H1 (cell line): ENCODE data around the gene STAG2. TPM values are rescaled to one million over a fixed set of nuclear protein-coding genes. Genes with fewer than 3 reads are reported as not detected.

Source experiments
- CTCF ChIA-PET: fragments of 300-600 bp; sonication (Branson Sonifier 250); formaldehyde crosslinking; loops from one replicate; lab custom pipeline; 2021; ENCODE audit not compliant: partially characterized antibody; lab: Charles Lee
- POLR2A ChIA-PET: fragments of 300-600 bp; sonication (Branson Sonifier 250); formaldehyde crosslinking; loops from one replicate; lab custom pipeline; 2021; ENCODE audit warnings: inconsistent platforms; ENCODE audit not compliant: partially characterized antibody; lab: Charles Lee
- DNase-seq, 2 experiments: peaks; one replicate each; pipeline versions ENCODE4 v3.0.0 to v3.0.0-alpha.2; 2010 to 2022; ENCODE audit warnings: low spot score in 2 of 2, low read depth in 1 of 2, mixed read lengths in 1 of 2
- FAIRE-seq: peaks from 2 replicates; lab custom pipeline; 2011; peaks lifted over from hg19 to GRCh38; lab: Jason Lieb, UNC
- H2AFZ ChIP-seq: 2 replicates; pipeline ENCODE4 v1.8.1; 2012; ENCODE audit warnings: low read length, inconsistent platforms
- H2AK5ac ChIP-seq: 2 replicates; pipeline ENCODE4 v1.6.1; 2013; ENCODE audit warnings: low read depth, low read length
- H2BK120ac ChIP-seq: replicated peaks from 2 replicates; pipeline ENCODE3; 2013; ENCODE audit warnings: low read depth, low read length, inconsistent platforms
- H2BK12ac ChIP-seq: 2 replicates; pipeline ENCODE4 v1.6.1; 2013; ENCODE audit warnings: low read depth, low read length
- H2BK15ac ChIP-seq: 2 replicates; pipeline ENCODE4 v1.6.1; 2013; ENCODE audit warnings: low read length
- H2BK20ac ChIP-seq: 2 replicates; pipeline ENCODE4 v1.6.1; 2013; ENCODE audit warnings: low read length
- H2BK5ac ChIP-seq: 2 replicates; pipeline ENCODE4 v1.6.1; 2013; ENCODE audit warnings: low read depth, low read length
- H3K14ac ChIP-seq: 2 replicates; pipeline ENCODE4 v1.6.1; 2013; ENCODE audit warnings: inconsistent platforms; ENCODE audit not compliant: insufficient read length
- H3K18ac ChIP-seq: 2 replicates; pipeline ENCODE4 v1.6.1; 2013; ENCODE audit warnings: low read length; ENCODE audit errors: extremely low read depth
- H3K23ac ChIP-seq: 2 replicates; pipeline ENCODE4 v1.6.1; 2013; ENCODE audit warnings: inconsistent platforms; ENCODE audit not compliant: insufficient read length
- H3K23me2 ChIP-seq: 2 replicates; pipeline ENCODE4 v1.6.1; 2013; ENCODE audit warnings: low read depth, low read length
- H3K27ac ChIP-seq: 2 replicates; pipeline ENCODE4 v1.6.1; 2011; ENCODE audit warnings: low read depth, low read length, inconsistent platforms
- H3K27me3 ChIP-seq, 4 experiments: replicated peaks in 1 of 4; 1 replicate in 1 of 4; 2 replicates in 3 of 4; pipeline versions ENCODE4 v1.6.1 to v1.8.1; 2011 to 2013; ENCODE audit warnings: low read length in 3 of 4, mild to moderate bottlenecking in 3 of 4, inconsistent platforms in 2 of 4, mixed read lengths in 2 of 4, moderate library complexity in 1 of 4; ENCODE audit not compliant: control insufficient read depth in 3 of 4, insufficient read depth in 3 of 4; ENCODE audit errors: extremely low read depth in 1 of 4
- H3K36me3 ChIP-seq, 4 experiments: 2 replicates each; pipeline versions ENCODE4 v1.6.1 to v1.8.1; 2011 to 2013; ENCODE audit warnings: mild to moderate bottlenecking in 4 of 4, low read length in 3 of 4, moderate library complexity in 2 of 4, control low read depth in 1 of 4, inconsistent platforms in 1 of 4; ENCODE audit not compliant: insufficient read depth in 4 of 4, control insufficient read depth in 2 of 4
- H3K4ac ChIP-seq: replicated peaks from 2 replicates; pipeline ENCODE3; 2013; ENCODE audit warnings: low read length, low read depth, mixed read lengths, inconsistent platforms; ENCODE audit not compliant: insufficient read length
- H3K4me1 ChIP-seq, 4 experiments: replicated peaks in 1 of 4; 1 replicate in 1 of 4; 2 replicates in 3 of 4; pipeline versions ENCODE4 v1.6.1 to v1.8.1; 2011 to 2013; ENCODE audit warnings: low read length in 3 of 4, inconsistent platforms in 2 of 4, mixed read lengths in 1 of 4; ENCODE audit not compliant: insufficient read depth in 4 of 4, control insufficient read depth in 3 of 4
- H3K4me2 ChIP-seq, 2 experiments: 2 replicates each; pipeline versions ENCODE4 v1.6.1 to v1.8.1; 2011 to 2013; ENCODE audit warnings: low read depth in 2 of 2, low read length in 2 of 2, control low read depth in 1 of 2, inconsistent platforms in 1 of 2, mild to moderate bottlenecking in 1 of 2; ENCODE audit not compliant: insufficient read depth in 1 of 2
- H3K4me3 ChIP-seq, 4 experiments: fragments of 200-600, 300-600 bp in 1 of 4; sonication (generic), shearing (Covaris generic), sonication (Bioruptor Twin) in 1 of 4; 2 replicates each; pipeline versions ENCODE4 v1.5.1 to v1.8.1; 2011 to 2016; ENCODE audit warnings: low read length in 4 of 4, low read depth in 3 of 4, control low read depth in 2 of 4, inconsistent platforms in 2 of 4, mild to moderate bottlenecking in 2 of 4, mixed read lengths in 1 of 4, moderate library complexity in 1 of 4; ENCODE audit not compliant: insufficient read depth in 2 of 4; ENCODE audit errors: extremely low read depth in 1 of 4
- H3K56ac ChIP-seq: replicated peaks from 2 replicates; pipeline ENCODE3; 2013; ENCODE audit warnings: low read depth, mild to moderate bottlenecking, mixed read lengths, low read length, inconsistent platforms; ENCODE audit not compliant: insufficient read length
- H3K79me1 ChIP-seq: 2 replicates; pipeline ENCODE4 v1.6.1; 2013; ENCODE audit warnings: low read depth, low read length, control low read depth
- H3K79me2 ChIP-seq, 2 experiments: 2 replicates each; pipeline versions ENCODE4 v1.6.1 to v1.8.1; 2012 to 2013; ENCODE audit warnings: low read length in 2 of 2, mild to moderate bottlenecking in 2 of 2, inconsistent platforms in 1 of 2; ENCODE audit not compliant: insufficient read depth in 2 of 2, control insufficient read depth in 1 of 2
- H3K9ac ChIP-seq, 4 experiments: replicated peaks in 1 of 4; 1 replicate in 1 of 4; 2 replicates in 3 of 4; pipeline versions ENCODE4 v1.6.1 to v1.8.1; 2011 to 2013; ENCODE audit warnings: low read depth in 3 of 4, low read length in 3 of 4, control low read depth in 2 of 4, mild to moderate bottlenecking in 2 of 4, moderate library complexity in 2 of 4, inconsistent platforms in 1 of 4; ENCODE audit errors: extremely low read depth in 1 of 4
- H3K9me3 ChIP-seq, 2 experiments: 2 replicates each; pipeline versions ENCODE4 v1.6.1 to v1.8.1; 2012 to 2013; ENCODE audit warnings: mild to moderate bottlenecking in 2 of 2, moderate library complexity in 2 of 2, control low read depth in 1 of 2, inconsistent platforms in 1 of 2, low read depth in 1 of 2, low read length in 1 of 2, mixed read lengths in 1 of 2; ENCODE audit not compliant: insufficient read depth in 2 of 2
- H4K20me1 ChIP-seq, 2 experiments: replicated peaks in 1 of 2; 2 replicates each; pipeline versions ENCODE3 to v1.8.1; 2011 to 2013; ENCODE audit warnings: inconsistent platforms in 2 of 2, low read length in 2 of 2, mild to moderate bottlenecking in 1 of 2; ENCODE audit not compliant: insufficient read depth in 2 of 2, control insufficient read depth in 1 of 2
- H4K5ac ChIP-seq: 2 replicates; pipeline ENCODE4 v1.6.1; 2013; ENCODE audit warnings: low read length, low read depth, mixed read lengths, inconsistent platforms; ENCODE audit not compliant: insufficient read length
- H4K8ac ChIP-seq: 2 replicates; pipeline ENCODE4 v1.8.0; 2013; ENCODE audit warnings: mild to moderate bottlenecking, moderate library complexity, low read length, inconsistent platforms; ENCODE audit not compliant: insufficient read depth; ENCODE audit errors: extremely low read depth
- H4K91ac ChIP-seq: replicated peaks from 2 replicates; pipeline ENCODE3; 2013; ENCODE audit warnings: low read length, mixed read lengths, inconsistent platforms; ENCODE audit not compliant: insufficient read length
- E2F6 ChIP-seq: IDR thresholded peaks from 2 replicates; pipeline ENCODE4 v1.6.1; 2012; ENCODE audit warnings: inconsistent platforms
- EZH2 ChIP-seq: fragments of 200-600 bp; sonication (generic); IDR thresholded peaks from 2 replicates; pipeline ENCODE4 v1.7.1; 2012; ENCODE audit warnings: low read depth, mild to moderate bottlenecking, moderate library complexity, low read length, inconsistent platforms; ENCODE audit not compliant: severe bottlenecking
- NANOG ChIP-seq: IDR thresholded peaks from 2 replicates; pipeline ENCODE4 v1.6.1; 2011; ENCODE audit warnings: low read length, low read depth, mild to moderate bottlenecking, inconsistent platforms; ENCODE audit not compliant: insufficient read depth, poor library complexity, severe bottlenecking
- POLR2A ChIP-seq, 2 experiments: IDR thresholded peaks; 1 replicate in 1 of 2; 2 replicates in 1 of 2; pipeline ENCODE4 v1.6.1; 2011; ENCODE audit warnings: low read depth in 2 of 2, low read length in 2 of 2, mild to moderate bottlenecking in 2 of 2; ENCODE audit errors: control extremely low read depth in 1 of 2
- SIN3A ChIP-seq, 2 experiments: IDR thresholded peaks in 1 of 2; conservative IDR thresholded peaks in 1 of 2; 2 replicates each; pipeline ENCODE4 v1.6.1; 2011 to 2012; ENCODE audit warnings: low read length in 2 of 2, improper control_type of control experiment in 1 of 2, low read depth in 1 of 2, mild to moderate bottlenecking in 1 of 2
- WGBS, 2 experiments: shearing (Covaris generic) in 1 of 2; methylation state at CpG; one replicate each; pipeline versions ENCODE4 v1.1.6 to v1.1.7; 2013 to 2015; ENCODE audit warnings: low lambda C conversion rate in 2 of 2, mixed read lengths in 2 of 2, inconsistent platforms in 1 of 2, low coverage in 1 of 2, missing lambda C conversion rate in 1 of 2; ENCODE audit not compliant: insufficient replicate concordance in 2 of 2, insufficient coverage in 1 of 2, insufficient read length in 1 of 2; ENCODE audit errors: extremely low coverage in 1 of 2, missing lambda C conversion rate in 1 of 2; 5-methylcytosine and 5-hydroxymethylcytosine counted together
- polyA plus RNA-seq, 7 experiments: library from polyadenylated mRNA; depleted of rRNA in 3 of 7; stranded (reverse) in 5 of 7; unstranded in 2 of 7; fragments of >200 nt in 5 of 7; fragments of 200-250 nt in 2 of 7; gene quantifications; 1 replicate in 5 of 7; 2 replicates in 1 of 7; 4 replicates in 1 of 7; pipeline versions ENCODE4 v1.2.1 to v1.2.3, GENCODE V29; 2011 to 2013; ENCODE audit warnings: missing spikeins in 2 of 7, mixed read lengths in 2 of 7
- total RNA-seq: library from RNA; stranded (reverse); fragmentation: NEBNext Ultra II Directional; extraction: Animal tissue kit (Norgen Biotek cat#: 25700); gene quantifications from 2 replicates; pipeline ENCODE4 v1.2.1, GENCODE V29; 2021

Gene STAG2
- total and polyA plus RNA-seq, 2 of the 8 experiments (the other 6 are each of a cell fraction or from before 2014, with no cell fraction given) = 20.3 to 94.9 TPM

GRCh38 chrX:124097116-124097515, 135.6 kb downstream of the STAG2 start:
- Histone ChIP-seq H2BK15ac (no peak overlapping the region), H3K79me1 (no peaks in the 10 kb centered on the region), H2AK5ac (no peak overlapping the region), H3K18ac (no peak overlapping the region), H3K23me2 (no peaks in the 10 kb centered on the region), H3K4me3 (no peak overlapping the region), H3K9ac (no peak overlapping the region), H3K36me3 (peaks cover 0 to 48% (median 11%) of the 10 kb centered on the region in 4 experiments; a peak in 6 of 8 replicates), H2BK120ac (no peak overlapping the region), H3K23ac (no peak overlapping the region), H3K14ac (no peak overlapping the region), H2BK12ac (no peak overlapping the region), H2BK20ac (no peak overlapping the region), H3K27me3 (no peaks in the 10 kb centered on the region), H3K9me3 (no peaks in the 10 kb centered on the region), H3K4me2 (no peak overlapping the region), H2BK5ac (no peak overlapping the region), H3K79me2 (no peaks in the 10 kb centered on the region), H3K4ac (no peak overlapping the region), H4K5ac (no peak overlapping the region), H3K56ac (no peak overlapping the region), H4K20me1 (no peaks in the 10 kb centered on the region), H3K4me1 (no peaks in the 10 kb centered on the region), H4K91ac (no peak overlapping the region), H4K8ac (no peak overlapping the region), H3K27ac (no peak overlapping the region), H2AFZ (no peak overlapping the region)
- no peak for TF ChIP-seq POLR2A (IDR thresholded peaks at IDR 0.05; ENCODE audit: control extremely low read depth in 1 of 2, low read depth in 2 of 2, low read length in 2 of 2)
- no peak for TF ChIP-seq NANOG
- no peak for TF ChIP-seq E2F6
- TF ChIP-seq SIN3A (conservative IDR thresholded peaks at IDR 0.05 in 1 of 2, IDR thresholded peaks at IDR 0.05 in 1 of 2; ENCODE audit: low read depth in 1 of 2, low read length in 2 of 2) = no peak
- TF ChIP-seq EZH2 = no peak
- 100% methylated on average over 1 of the region's 2 CpGs; no CpG with 5 or more reads in 1 of the 2 experiments for WGBS, 2 experiments
- FAIRE-seq (no peak), DNase-seq (no peak)
- CTCF ChIA-PET = interaction anchor here (0.6 to 1.2 kb wide), 2 partner anchors 19 to 123 kb away, joined by 3 read pairs; no protein-coding TSS in a partner anchor
- POLR2A ChIA-PET = no interaction called here
